GM12878 (cell line): Measurements from ENCODE around the gene FURIN. TPM values are rescaled to one million over a fixed set of nuclear protein-coding genes. Genes with fewer than 3 reads are reported as not detected.

Experiments
- ATAC-seq: fragments of 200-7000 bp; cut with Tn5 transposase; 3 replicates; pipeline ENCODE4 v1.9.1; 2020; ENCODE audit warnings: mild to moderate bottlenecking, moderate library complexity
- BruUV-seq: library from RNA; stranded (reverse); fragments of 400-500 nt; replicated peaks from 2 replicates; lab custom pipeline; 2021; lab: Mats Ljungman, UMichigan
- CTCF ChIA-PET: fragments of 300-600 bp; sonication (Branson Sonifier 250); formaldehyde crosslinking; extraction: SDS; loops from one replicate; lab custom pipeline; 2021; ENCODE audit warnings: inconsistent platforms; lab: Yijun Ruan, JAX
- POLR2A ChIA-PET: fragments of 350-600 bp; formaldehyde crosslinking; extraction: SDS; loops from one replicate; lab custom pipeline; 2021; ENCODE audit warnings: inconsistent platforms; lab: Charles Lee
- RAD21 ChIA-PET: fragments of 300-600 bp; sonication (Branson Sonifier 250); formaldehyde crosslinking; loops from one replicate; lab custom pipeline; 2023; ENCODE audit warnings: antibody characterized with exemption; ENCODE audit not compliant: unreplicated experiment; lab: Charles Lee
- SMC1A ChIA-PET: fragments of 300-600 bp; sonication (Branson Sonifier 250); formaldehyde crosslinking; loops from one replicate; lab custom pipeline; 2023; ENCODE audit not compliant: unreplicated experiment, uncharacterized antibody; lab: Charles Lee
- DNase-seq: peaks from one replicate; pipeline ENCODE4 v3.0.0-alpha.2; 2011; ENCODE audit warnings: low read depth, low spot score
- FAIRE-seq: peaks from 3 replicates; lab custom pipeline; 2011; peaks lifted over from hg19 to GRCh38; lab: Jason Lieb, UNC
- H2AFZ ChIP-seq: 2 replicates; pipeline ENCODE4 v1.6.0; 2011; ENCODE audit warnings: low read depth, low read length, control low read depth; ENCODE audit not compliant: control insufficient read depth
- H3K27ac ChIP-seq: 2 replicates; pipeline ENCODE4 v1.5.1; 2011; ENCODE audit warnings: control low read depth; ENCODE audit not compliant: control insufficient read depth, insufficient read depth
- H3K27me3 ChIP-seq, 2 experiments: replicated peaks in 1 of 2; 2 replicates each; pipeline versions ENCODE4 v1.6.0 to v1.6.1; 2011; ENCODE audit warnings: low read length in 1 of 2; ENCODE audit not compliant: control insufficient read depth in 2 of 2, insufficient read depth in 2 of 2
- H3K36me3 ChIP-seq, 2 experiments: 2 replicates each; pipeline ENCODE4 v1.5.1; 2011; ENCODE audit warnings: low read length in 1 of 2; ENCODE audit not compliant: control insufficient read depth in 2 of 2, insufficient read depth in 2 of 2
- H3K4me1 ChIP-seq: 2 replicates; pipeline ENCODE4 v1.6.1; 2011; ENCODE audit warnings: mild to moderate bottlenecking, low read length, moderate library complexity, mixed read lengths; ENCODE audit not compliant: control insufficient read depth, insufficient read depth
- H3K4me2 ChIP-seq: 2 replicates; pipeline ENCODE4 v1.6.0; 2011; ENCODE audit warnings: control low read depth; ENCODE audit not compliant: control insufficient read depth, insufficient read depth
- H3K4me3 ChIP-seq: fragments of 200-600 bp; sonication (generic); 2 replicates; pipeline ENCODE4 v1.5.1; 2016
- H3K79me2 ChIP-seq: 2 replicates; pipeline ENCODE4 v1.6.0; 2011; ENCODE audit warnings: low read length; ENCODE audit not compliant: control insufficient read depth, insufficient read depth
- H3K9ac ChIP-seq: 2 replicates; pipeline ENCODE4 v1.8.0; 2011; ENCODE audit warnings: low read length, control low read depth, mixed read lengths; ENCODE audit not compliant: control insufficient read depth, insufficient read depth
- H3K9me3 ChIP-seq: replicated peaks from 3 replicates; pipeline ENCODE4 v1.5.1; 2011; ENCODE audit warnings: mild to moderate bottlenecking, low read length; ENCODE audit not compliant: control insufficient read depth, insufficient read depth
- H4K20me1 ChIP-seq: 2 replicates; pipeline ENCODE4 v1.6.0; 2011; ENCODE audit not compliant: control insufficient read depth, insufficient read depth
- ATF3 ChIP-seq: IDR thresholded peaks from 2 replicates; pipeline ENCODE4 v1.6.1; 2011; ENCODE audit warnings: low read depth, mild to moderate bottlenecking, low read length, moderate library complexity, borderline replicate concordance; ENCODE audit errors: extremely low read depth
- ATF7 ChIP-seq: fragments of 450-650 bp; IDR thresholded peaks from 2 replicates; pipeline ENCODE4 v1.6.1; 2016; ENCODE audit warnings: low read depth, mild to moderate bottlenecking
- BHLHE40 ChIP-seq, 2 experiments: fragments of 450-650 bp in 1 of 2; IDR thresholded peaks; 2 replicates each; pipeline ENCODE4 v1.6.1; 2011 to 2017; ENCODE audit warnings: low read depth in 2 of 2, borderline replicate concordance in 1 of 2, improper control_type of control experiment in 1 of 2, low read length in 1 of 2, mild to moderate bottlenecking in 1 of 2
- CBFB ChIP-seq: IDR thresholded peaks from 2 replicates; pipeline ENCODE4 v1.6.1; 2016; ENCODE audit warnings: antibody characterized with exemption, low read depth
- CBX5 ChIP-seq: sonication (generic); IDR thresholded peaks from 2 replicates; pipeline ENCODE4 v1.6.1; 2016; ENCODE audit warnings: low read depth, moderate library complexity, mild to moderate bottlenecking, inconsistent platforms
- EP300 ChIP-seq, 2 experiments: fragments of 150-350 bp in 1 of 2; IDR thresholded peaks; 2 replicates each; pipeline ENCODE4 v1.6.1; 2011 to 2012; ENCODE audit warnings: low read depth in 2 of 2, low read length in 2 of 2, borderline replicate concordance in 1 of 2, improper control_type of control experiment in 1 of 2, inconsistent platforms in 1 of 2; ENCODE audit not compliant: control insufficient read depth in 1 of 2
- MXI1 ChIP-seq: fragments of 150-350 bp; IDR thresholded peaks from 2 replicates; pipeline ENCODE4 v1.6.1; 2011; ENCODE audit warnings: low read depth, mild to moderate bottlenecking, inconsistent platforms, low read length, improper control_type of control experiment
- NFIC ChIP-seq: IDR thresholded peaks from 2 replicates; pipeline ENCODE4 v1.6.1; 2012; ENCODE audit warnings: low read depth, mild to moderate bottlenecking, inconsistent platforms, low read length, moderate library complexity
- RAD21 ChIP-seq: IDR thresholded peaks from 2 replicates; pipeline ENCODE4 v1.6.1; 2011; ENCODE audit warnings: mild to moderate bottlenecking, low read depth, low read length, moderate library complexity; ENCODE audit not compliant: insufficient read depth
- SP1 ChIP-seq: IDR thresholded peaks from one replicate; pipeline ENCODE4 v1.6.1; 2011; ENCODE audit warnings: low read depth, low read length
- SREBF2 ChIP-seq: IDR thresholded peaks from 2 replicates; pipeline ENCODE4 v1.6.1; 2012; ENCODE audit warnings: mild to moderate bottlenecking, low read length
- USF1 ChIP-seq: IDR thresholded peaks from 2 replicates; pipeline ENCODE4 v1.6.1; 2011; ENCODE audit warnings: borderline replicate concordance, low read depth, mild to moderate bottlenecking, moderate library complexity, mixed read lengths, low read length; ENCODE audit not compliant: insufficient read depth; ENCODE audit errors: extremely low read length
- ZBED1 ChIP-seq: IDR thresholded peaks from 2 replicates; pipeline ENCODE4 v1.6.1; 2016; ENCODE audit warnings: borderline replicate concordance
- ZBTB40 ChIP-seq: fragments of 450-650 bp; IDR thresholded peaks from 2 replicates; pipeline ENCODE4 v1.6.1; 2016; ENCODE audit warnings: mild to moderate bottlenecking, moderate library complexity, borderline replicate concordance
- WGBS: methylation state at CpG from one replicate; pipeline ENCODE4 v1.1.6; 2016; ENCODE audit warnings: low lambda C conversion rate; ENCODE audit not compliant: insufficient replicate concordance, insufficient coverage; ENCODE audit errors: missing lambda C conversion rate; 5-methylcytosine and 5-hydroxymethylcytosine counted together
- in situ Hi-C: fragments of 300-500 bp; cut with MboI; formaldehyde crosslinking; loops from 9 replicates; pipeline ENCODE4 v1.14.3; 2018; ENCODE audit warnings: mixed read lengths
- intact Hi-C: fragments of 100-400 bp; cut with micrococcal nuclease; formaldehyde crosslinking; loops from one replicate; pipeline ENCODE4 v1.14.2; 2022; ENCODE audit not compliant: unreplicated experiment
- polyA plus RNA-seq, 11 experiments: library from polyadenylated mRNA; depleted of rRNA in 4 of 11; unstranded in 6 of 11; stranded (reverse) in 5 of 11; fragments of >200 nt; fragmentation: Nextera tagmentation in 4 of 11; fragmentation: Illumina TruSeq in 1 of 11; extraction: Ambion mirVana in 4 of 11; extraction: Trizol in 1 of 11; gene quantifications; 1 replicate in 1 of 11; 2 replicates in 10 of 11; pipeline versions ENCODE4 v1.2.1 to v1.2.3, GENCODE V29; 2011 to 2016; ENCODE audit warnings: inconsistent platforms in 2 of 11, missing spikeins in 2 of 11, low read depth in 1 of 11
- total RNA-seq, 4 experiments: library from RNA; depleted of rRNA in 3 of 4; stranded (reverse); fragments of >200 nt in 3 of 4; fragmentation: Illumina TruSeq in 1 of 4; extraction: Trizol in 1 of 4; gene quantifications; 2 replicates each; pipeline versions ENCODE4 v1.2.1 to v1.2.3, GENCODE V29; 2013 to 2021
- TF ChIP-seq, protein P1 (sequence below): fragments of 450-650 bp; IDR thresholded peaks from 2 replicates; pipeline ENCODE4 v1.6.1; 2017; ENCODE audit warnings: antibody characterized with exemption, mild to moderate bottlenecking, moderate library complexity

Gene FURIN
- total and polyA plus RNA-seq, 10 of the 15 experiments (the other 5 are each of a cell fraction or from before 2014, with no cell fraction given): 0.47 to 39.9 (median 8.0) TPM

DNA sequence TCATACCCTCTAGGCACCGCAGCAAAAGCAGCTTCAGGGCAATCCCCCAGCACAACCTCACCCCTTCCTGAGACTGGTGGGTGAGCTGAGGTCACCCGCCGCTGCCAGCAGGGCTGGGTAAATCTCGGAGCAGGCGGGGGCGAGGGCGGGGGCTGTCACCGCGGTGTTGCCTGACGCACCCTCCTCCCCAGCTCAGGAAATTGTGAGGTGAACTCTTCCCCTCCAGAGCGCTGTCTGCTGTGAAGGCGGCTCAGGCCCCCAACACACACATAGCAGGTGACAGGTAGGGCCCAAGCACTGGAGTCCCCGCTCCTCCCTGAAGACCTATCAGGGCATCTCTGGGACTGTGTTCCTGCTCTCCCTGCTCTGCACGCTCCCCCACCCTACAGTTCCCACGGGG, 30.2 kb upstream of the FURIN start:
- no peak overlapping the region for H3K27ac ChIP-seq
- BruUV-seq: no TSS peak
- ChIA-PET POLR2A (no interaction called here), SMC1A (interaction anchor here (0.8 to 1.7 kb wide), 7 partner anchors 10 to 51 kb away, joined by 3 to 4 read pairs (median 3); no protein-coding TSS in a partner anchor), CTCF (no interaction called here), RAD21 (interaction anchor here (0.6 to 1.5 kb wide), 3 partner anchors 14 to 48 kb away, joined by 3 to 6 read pairs (median 4); no protein-coding TSS in a partner anchor)
- no peak overlapping the region for H3K4me3 ChIP-seq
- no peaks in the 10 kb centered on the region for H3K9me3 ChIP-seq
- H3K27me3 ChIP-seq: no peaks in the 10 kb centered on the region
- no peak overlapping the region for H3K9ac ChIP-seq
- intact Hi-C loops (no loop called here), in situ Hi-C loops (no loop called here)
- H3K4me2 ChIP-seq: 0 out of 2 replicates have a peak overlapping the region, but pooled peaks have one; percentile 1
- H4K20me1 ChIP-seq: no peaks in the 10 kb centered on the region
- WGBS: under 1% methylated on average over 15 of the region's 15 CpGs
- DNase-seq (no peak), FAIRE-seq (no peak), ATAC-seq (peak; percentile 81)
- no peaks in the 10 kb centered on the region for H3K36me3 ChIP-seq
- H3K4me1 ChIP-seq: peaks cover 22% of the 10 kb centered on the region
- no peaks in the 10 kb centered on the region for H3K79me2 ChIP-seq
- no peak overlapping the region for H2AFZ ChIP-seq
- TF ChIP-seq NFIC (no peak), CBFB (no peak), EP300 (IDR thresholded peaks at IDR 0.05; ENCODE audit: borderline replicate concordance in 1 of 2, control insufficient read depth in 1 of 2, low read depth in 2 of 2, low read length in 2 of 2) (no peak), BHLHE40 (IDR thresholded peaks at IDR 0.05; ENCODE audit: borderline replicate concordance in 1 of 2, low read depth in 2 of 2, low read length in 1 of 2) (peak; percentile 10 to 57; a peak in 2 of 4 replicates), ATF7 (0 out of 2 replicates have a peak, but pooled peaks have one; percentile 33), ZBTB40 (no peak), SP1 (peak; percentile 22), RAD21 (no peak), MXI1 (no peak), SREBF2 (no peak), ATF3 (no peak), CBX5 (no peak), ZBED1 (no peak), USF1 (no peak)
- TF ChIP-seq, protein P1, sequence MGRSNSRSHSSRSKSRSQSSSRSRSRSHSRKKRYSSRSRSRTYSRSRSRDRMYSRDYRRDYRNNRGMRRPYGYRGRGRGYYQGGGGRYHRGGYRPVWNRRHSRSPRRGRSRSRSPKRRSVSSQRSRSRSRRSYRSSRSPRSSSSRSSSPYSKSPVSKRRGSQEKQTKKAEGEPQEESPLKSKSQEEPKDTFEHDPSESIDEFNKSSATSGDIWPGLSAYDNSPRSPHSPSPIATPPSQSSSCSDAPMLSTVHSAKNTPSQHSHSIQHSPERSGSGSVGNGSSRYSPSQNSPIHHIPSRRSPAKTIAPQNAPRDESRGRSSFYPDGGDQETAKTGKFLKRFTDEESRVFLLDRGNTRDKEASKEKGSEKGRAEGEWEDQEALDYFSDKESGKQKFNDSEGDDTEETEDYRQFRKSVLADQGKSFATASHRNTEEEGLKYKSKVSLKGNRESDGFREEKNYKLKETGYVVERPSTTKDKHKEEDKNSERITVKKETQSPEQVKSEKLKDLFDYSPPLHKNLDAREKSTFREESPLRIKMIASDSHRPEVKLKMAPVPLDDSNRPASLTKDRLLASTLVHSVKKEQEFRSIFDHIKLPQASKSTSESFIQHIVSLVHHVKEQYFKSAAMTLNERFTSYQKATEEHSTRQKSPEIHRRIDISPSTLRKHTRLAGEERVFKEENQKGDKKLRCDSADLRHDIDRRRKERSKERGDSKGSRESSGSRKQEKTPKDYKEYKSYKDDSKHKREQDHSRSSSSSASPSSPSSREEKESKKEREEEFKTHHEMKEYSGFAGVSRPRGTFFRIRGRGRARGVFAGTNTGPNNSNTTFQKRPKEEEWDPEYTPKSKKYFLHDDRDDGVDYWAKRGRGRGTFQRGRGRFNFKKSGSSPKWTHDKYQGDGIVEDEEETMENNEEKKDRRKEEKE: no peak
